GM12892 (cell line): ENCODE results near the gene LCMT1.

Experiments used
- POLR2A ChIP-seq: IDR thresholded peaks from 2 replicates; pipeline ENCODE4 v1.6.1; 2011; ENCODE audit warnings: low read depth, low read length, control low read depth
- POLR2AphosphoS5 ChIP-seq: IDR thresholded peaks from 2 replicates; pipeline ENCODE4 v1.6.1; 2011; ENCODE audit warnings: low read depth, low read length, control low read depth
- TAF1 ChIP-seq: IDR thresholded peaks from 2 replicates; pipeline ENCODE4 v1.6.1; 2011; ENCODE audit warnings: low read depth, mild to moderate bottlenecking, control low read depth, low read length, borderline replicate concordance

DNA sequence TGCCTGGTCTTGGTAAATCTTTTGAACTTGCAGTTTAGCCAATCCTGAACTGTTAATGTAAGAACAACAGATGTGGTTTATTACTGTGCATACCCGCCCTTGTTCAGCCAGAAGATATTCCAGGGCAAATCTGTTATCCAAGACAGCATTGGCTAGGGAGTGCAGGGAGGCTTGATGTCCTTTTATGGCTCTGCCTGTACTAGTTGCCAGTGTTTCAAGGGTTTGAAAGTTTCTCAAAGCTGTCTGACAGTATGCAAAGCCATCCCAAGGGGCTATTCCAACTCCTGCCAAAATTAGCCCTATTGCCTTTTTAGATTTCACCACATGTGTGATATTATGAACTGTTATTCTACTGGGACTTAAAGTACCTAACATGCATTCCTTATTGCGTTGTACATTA lies 30.1 kb downstream of the LCMT1 start:
- TF ChIP-seq POLR2AphosphoS5 (no peak), POLR2A (no peak), TAF1 (no peak)
